IPS-NIHi11 (cell line): ENCODE results near the gene CCDC12.

Experiments used
- DNase-seq: peaks from one replicate; pipeline ENCODE4 v3.0.0; 2012; ENCODE audit warnings: mixed read lengths, low spot score

The CCDC12 gene

DNA sequence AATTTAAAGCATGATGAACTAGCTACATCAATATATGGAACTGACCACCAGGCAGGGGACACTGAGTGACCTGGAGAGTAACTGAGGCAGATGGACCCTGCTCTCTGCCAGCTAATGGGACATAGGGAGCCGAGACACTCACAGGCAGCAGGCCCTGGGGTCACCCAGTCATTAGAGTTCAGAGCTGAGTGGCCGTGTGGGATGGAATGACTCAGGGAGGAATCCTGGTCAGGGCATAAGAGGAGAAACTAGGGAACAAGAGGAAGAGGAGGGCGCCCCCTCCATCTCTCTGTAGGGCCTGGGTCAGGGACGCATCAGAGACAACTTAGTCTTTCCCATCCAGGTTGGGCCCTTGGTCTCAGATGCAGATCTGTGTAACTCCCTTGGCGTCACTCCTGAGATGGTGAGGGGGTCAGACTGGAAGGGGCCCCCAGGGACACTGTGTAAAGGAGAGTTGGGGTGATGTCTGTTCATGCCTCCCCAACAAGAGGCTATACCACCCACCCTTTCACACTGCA lies 39.8 kb downstream of the CCDC12 start:
- no peak for DNase-seq

DNA sequence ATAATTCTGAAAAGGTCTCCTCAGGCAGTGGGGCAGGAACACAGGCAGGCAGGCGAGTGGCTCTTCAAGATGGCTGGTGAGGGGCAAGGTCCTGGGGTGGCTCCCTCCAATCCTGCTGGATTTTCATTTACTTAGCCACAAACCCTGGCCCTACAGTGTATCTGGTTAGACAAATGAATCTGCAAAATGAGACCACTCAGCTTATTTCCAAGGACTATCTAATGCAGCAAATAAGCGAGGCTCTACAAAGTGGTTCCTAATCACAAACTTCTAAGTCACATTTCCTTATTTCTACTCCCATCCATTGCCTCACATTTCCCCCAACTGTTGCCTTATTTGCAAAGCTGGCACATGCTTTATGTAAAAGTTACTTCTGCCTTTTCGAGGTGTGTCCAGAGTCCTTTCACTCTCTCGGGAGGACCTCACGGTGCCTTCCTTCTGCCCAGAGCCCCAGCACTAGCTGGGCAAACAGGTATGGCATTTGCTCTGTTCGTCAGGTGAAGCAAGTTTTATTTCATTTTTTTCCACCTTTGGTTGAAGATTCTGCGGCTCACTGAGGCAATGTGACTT lies 40.5 kb downstream of the CCDC12 start:
- no peak for DNase-seq

DNA sequence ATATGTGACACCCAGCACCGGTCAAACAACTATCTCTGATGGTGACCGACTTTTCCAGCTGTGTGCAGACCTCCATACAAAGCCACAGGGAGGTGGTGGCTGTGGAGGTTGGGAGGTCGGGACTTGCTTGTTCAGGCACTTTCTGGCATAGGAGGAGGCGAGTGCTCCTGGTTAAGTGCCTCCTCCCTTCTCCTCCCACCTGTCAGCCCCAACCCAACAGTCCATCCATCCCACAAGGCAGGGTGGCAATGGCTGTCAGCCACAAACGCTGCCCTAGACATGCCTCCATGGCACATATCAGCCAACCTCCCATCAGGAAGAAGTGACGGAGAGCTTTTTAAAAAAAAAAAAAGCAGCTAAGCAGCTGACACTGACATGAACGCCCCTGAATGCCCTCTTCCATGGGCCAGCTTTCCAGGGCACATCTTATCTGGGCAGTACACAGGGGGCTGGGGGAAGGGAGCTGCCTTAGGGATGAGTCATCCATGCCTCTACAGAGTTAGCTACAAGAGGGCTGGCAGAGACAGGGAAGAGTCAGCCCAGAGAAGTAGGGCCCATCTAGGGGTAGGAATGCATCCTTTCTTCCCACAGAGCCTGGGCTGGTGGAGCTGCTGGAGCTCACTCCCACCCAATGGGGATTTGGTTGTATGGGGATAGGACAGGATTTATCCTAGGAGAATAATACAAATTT lies 41.2 kb downstream of the CCDC12 start:
- peak; percentile 81 for DNase-seq

DNA sequence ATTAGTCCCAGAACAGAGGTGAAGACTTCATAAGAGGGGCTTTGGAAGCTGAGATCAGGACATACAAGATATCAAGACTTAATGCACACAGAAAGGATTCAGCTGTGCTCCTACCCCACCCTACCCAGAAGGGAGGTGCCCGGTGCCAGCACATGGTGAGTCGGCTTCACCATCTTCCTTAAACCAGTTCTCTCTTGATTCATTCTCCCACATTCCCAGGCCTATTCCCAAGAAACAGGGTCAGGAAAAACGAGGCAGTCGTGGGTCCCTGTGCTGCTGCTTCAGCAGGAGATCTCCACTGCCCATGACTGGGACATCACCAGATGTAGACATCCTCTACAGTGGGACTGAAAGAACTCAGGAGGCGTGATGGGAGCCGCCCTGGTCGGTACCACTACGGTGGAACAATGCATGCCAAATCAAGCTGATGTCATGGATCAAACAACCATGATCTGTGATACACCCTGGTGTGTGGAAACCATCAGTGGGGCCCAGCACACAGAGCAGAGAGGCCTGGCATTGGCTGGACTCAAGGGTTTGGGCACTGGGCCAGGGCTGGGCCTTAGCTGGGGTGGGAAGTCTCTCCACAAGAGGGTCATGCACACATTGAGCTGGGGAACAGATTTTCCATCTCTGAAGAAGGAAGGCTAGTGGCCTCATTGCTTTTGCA lies 41.9 kb downstream of the CCDC12 start:
- DNase-seq: no peak

- no peak for DNase-seq
Observed at GRCh38 chr3:46934072-46934471, 42.5 kb downstream of the CCDC12 start.

DNA sequence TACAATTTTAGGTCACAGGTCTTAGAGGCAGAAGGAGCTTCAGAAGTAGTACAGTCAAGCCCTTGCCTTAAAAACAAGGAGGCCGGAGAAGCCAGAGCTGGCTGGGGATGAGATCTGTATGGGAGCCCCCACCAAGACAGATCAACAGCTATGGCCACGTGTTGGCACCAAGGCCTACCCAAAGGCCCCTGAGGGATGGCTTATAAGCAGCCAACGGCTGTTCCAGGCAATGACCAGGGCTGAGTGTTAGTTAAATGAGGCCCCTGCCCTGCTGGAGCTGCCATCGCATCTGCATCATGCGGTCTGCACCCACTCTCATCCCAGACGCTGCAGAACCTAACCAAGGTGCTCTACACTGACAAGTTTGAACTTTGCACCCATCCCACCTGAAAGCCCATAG lies 43.3 kb downstream of the CCDC12 start:
- DNase-seq: no peak

DNA sequence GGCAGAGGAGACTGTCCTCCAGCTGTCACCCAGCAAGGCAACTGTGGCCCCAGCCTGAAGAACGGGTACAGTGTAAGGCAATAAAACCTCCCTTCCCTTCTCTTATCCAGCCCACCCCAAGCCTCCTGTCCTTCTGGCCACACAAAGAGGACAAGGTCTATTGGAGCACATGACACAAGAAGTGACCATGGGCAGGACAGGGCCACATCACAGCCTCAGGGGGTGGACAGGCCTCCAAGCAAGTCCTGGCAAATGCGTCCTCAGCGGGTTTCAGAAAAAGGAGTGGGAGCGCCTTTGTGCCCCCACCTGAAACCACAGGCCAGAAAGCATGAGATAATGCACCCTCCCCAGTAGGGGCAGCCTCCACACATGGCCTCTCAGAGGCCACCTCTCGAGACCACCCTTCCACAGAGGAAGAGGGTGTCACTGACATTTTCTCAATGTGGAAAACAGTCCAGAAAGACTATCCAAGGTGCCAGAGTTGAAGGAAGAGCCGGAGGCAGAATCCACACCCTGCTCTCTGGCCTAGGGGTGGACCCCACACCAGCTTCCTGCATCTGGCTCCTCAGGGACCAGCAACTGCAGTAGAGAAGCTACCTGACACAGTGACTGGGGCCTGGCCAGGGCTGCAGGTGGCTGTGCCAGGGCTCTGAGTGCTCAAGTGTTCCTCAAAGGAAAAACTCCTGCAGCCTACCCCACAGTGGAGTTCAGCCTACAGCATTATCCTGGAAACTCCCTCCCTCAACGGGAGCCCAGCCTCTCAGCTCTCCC lies 43.9 kb downstream of the CCDC12 start:
- no peak for DNase-seq

- DNase-seq: no peak
Observed at GRCh38 chr3:46931631-46932331, 44.8 kb downstream of the CCDC12 start.

GRCh38 chr3:46930945-46931403 lies 45.6 kb downstream of the CCDC12 start:
- no peak for DNase-seq

DNA sequence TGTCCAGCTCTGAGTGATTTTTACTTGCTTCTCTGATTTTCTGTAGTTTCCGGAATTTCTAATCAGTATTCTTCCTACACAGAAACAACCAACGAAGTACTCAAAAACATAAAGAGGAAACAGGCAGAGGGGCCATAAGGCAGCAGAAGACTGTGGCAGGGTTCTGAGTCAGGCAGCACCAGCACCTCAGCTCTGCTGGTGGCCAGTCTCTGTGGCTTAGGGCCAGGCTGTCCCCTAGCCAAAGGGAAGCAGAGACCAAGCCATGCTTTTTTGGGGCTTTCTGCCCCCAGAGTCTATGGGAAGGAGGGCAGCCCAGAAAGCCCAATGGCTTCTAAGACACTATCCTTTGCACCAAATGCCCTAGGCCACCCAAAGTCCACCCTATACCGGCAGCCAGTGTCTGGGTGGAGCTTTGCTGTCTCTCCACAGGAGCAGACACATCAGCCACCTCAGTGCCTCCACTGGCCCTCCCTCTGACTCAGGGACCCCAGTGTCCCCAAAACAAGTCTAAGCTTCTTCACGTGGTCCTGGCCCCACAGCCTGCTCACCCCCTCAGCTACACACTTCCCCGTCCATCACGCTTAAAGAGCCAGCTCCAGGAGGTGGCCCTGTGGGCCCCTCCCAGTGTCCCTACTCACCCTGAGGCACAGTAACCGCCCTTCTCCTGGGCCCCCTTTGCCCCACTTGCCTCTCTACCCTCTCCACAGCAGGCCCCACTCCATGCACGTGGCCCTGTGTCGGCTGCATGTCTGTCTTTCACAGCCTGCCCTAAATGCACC lies 46.2 kb downstream of the CCDC12 start:
- DNase-seq: no peak

DNA sequence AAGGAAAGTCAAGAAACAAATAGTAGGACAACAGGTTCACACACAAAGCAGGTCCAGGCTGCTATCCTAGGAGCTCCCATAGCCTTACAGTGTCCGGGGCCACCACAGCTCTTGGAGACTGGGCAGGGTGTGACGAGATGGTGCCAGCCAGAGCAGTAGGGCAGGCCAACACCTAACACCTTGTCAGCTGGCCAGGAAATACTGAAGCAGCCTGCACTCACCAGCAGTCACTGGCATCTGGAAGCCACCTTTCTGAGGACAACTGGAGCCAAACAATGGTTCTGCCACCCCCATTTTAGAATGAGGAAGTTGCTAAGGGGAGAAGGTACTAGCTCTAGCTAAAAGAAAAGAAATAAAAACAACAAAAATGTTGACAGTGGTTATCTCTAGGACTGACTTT lies 47.2 kb downstream of the CCDC12 start:
- no peak for DNase-seq

DNA sequence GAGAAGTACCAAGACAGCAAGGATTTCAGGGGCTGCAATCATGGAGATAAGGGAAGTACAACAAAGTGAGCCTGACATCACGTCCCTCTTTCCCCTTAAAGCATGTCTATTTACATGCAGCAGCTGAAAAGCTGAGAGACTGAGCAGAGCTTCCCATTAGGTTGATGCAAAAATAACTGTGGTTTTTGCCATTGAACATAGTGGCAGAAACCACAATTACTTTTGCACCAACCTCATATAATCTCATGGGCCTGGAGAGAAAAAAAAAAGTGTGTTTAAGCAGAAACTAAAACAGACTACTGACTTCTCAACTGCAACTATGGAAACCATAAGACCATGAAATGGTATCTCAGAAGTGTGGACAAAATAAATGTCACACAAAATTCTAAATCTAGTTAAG lies 48.3 kb downstream of the CCDC12 start:
- no peak for DNase-seq

DNA sequence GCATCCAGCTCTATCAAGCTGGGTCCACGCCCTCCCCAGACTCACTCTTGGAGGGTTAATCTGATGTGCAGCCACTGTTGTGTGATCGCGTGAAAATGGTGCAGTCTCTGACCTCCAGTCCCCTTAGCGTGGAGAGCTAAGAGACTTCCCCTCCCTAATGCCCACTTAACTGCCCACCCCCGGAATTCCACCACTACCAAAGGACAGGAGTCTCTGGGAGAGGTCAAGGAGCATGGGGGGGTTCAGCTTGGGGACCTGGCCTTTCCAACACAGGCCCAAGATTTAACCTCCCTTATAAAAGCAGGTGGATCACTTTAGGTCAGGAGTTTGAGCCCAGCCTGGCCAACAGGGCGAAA lies 48.8 kb downstream of the CCDC12 start:
- no peak for DNase-seq

- DNase-seq: no peak
Observed at GRCh38 chr3:46926871-46927717, 49.5 kb downstream of the CCDC12 start.

GRCh38 chr3:46926447-46926846 lies 50.1 kb downstream of the CCDC12 start:
- no peak for DNase-seq

- no peak for DNase-seq
Observed at GRCh38 chr3:46926039-46926438, 50.5 kb downstream of the CCDC12 start.

GRCh38 chr3:46925585-46925934 lies 51.0 kb downstream of the CCDC12 start:
- no peak for DNase-seq

DNA sequence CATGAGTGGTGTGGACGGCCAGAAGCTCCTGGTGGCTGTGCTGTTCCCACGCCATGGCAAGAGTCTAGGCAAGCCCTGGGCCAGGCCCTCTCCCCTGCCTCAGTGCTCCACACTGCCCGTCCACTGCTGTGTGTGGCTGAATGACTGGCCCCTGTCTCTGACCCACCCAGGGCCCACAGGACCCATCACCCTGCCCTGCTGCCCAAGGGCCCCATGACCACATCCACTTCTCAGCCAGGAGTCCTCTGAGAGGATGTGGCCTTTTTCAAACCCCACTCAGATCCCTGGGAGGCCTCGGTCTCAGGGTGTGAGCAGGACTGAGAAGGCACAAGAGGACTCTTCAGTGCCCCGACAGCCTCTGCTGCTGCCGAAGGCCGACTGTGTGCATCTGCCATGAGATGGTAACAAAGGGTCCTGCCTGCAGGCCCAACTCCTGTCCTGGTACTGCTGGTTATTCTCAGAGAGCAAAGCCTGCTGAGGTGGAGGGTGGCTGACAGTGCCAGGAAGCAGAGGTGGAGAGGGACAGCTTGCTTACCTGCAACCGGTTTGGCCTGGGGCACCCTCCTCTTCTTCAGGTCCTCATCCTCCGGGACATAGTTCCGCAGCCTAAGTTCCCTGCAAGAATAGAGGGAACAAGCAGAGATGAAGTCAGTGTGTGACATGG lies 51.5 kb downstream of the CCDC12 start:
- DNase-seq: no peak

GRCh38 chr3:46923559-46924350 lies 52.8 kb downstream of the CCDC12 start:
- DNase-seq: peak; percentile 87
